Suprapubic skin (tissue), 4 donors: Measurements from ENCODE around the gene ADAMTS2.

Source experiments
- EP300 ChIP-seq: sonication (generic); formaldehyde crosslinking; IDR thresholded peaks from one replicate; pipeline ENCODE4 v1.6.1; 2017; ENCODE audit warnings: antibody characterized with exemption
- POLR2A ChIP-seq, 2 donors: fragments of 450-650 bp; IDR thresholded peaks; one replicate each; pipeline ENCODE4 v1.6.1; 2017; ENCODE audit warnings: antibody characterized with exemption in 2 of 2, mild to moderate bottlenecking in 2 of 2, moderate library complexity in 2 of 2
- POLR2AphosphoS5 ChIP-seq, 3 donors: sonication (generic); formaldehyde crosslinking; IDR thresholded peaks; one replicate each; pipeline ENCODE4 v1.6.1; 2017; ENCODE audit warnings: antibody characterized with exemption in 3 of 3
- TF ChIP-seq, protein P1 (sequence below), 2 donors: fragments of 200-600 bp in 1 of 2; fragments of 450-650 bp in 1 of 2; sonication (generic) in 1 of 2; IDR thresholded peaks; one replicate each; pipeline ENCODE4 v1.5.1; 2016 to 2019; ENCODE audit warnings: antibody characterized with exemption in 2 of 2, mild to moderate bottlenecking in 1 of 2, moderate library complexity in 1 of 2

DNA sequence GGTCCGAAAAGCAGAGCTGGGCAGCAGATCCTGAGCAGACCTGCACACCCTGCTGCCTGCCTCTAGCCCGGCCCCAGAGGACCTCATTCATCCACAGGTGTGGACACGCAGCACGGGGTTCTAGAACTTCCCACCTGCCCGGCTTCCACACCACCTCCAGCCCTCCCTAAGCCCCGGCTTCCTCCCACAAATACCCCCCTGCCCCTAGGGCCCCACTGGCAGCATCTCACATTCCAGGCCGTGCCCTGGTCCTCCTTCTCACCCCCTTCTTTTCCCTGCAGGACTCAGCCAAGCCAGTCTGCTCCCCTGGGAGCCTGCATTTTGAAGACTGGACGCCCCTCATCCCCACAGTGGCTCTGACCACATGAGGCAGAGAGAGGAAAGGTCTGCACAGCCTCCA is 138.9 kb downstream of the ADAMTS2 start:
- TF ChIP-seq, protein P1, sequence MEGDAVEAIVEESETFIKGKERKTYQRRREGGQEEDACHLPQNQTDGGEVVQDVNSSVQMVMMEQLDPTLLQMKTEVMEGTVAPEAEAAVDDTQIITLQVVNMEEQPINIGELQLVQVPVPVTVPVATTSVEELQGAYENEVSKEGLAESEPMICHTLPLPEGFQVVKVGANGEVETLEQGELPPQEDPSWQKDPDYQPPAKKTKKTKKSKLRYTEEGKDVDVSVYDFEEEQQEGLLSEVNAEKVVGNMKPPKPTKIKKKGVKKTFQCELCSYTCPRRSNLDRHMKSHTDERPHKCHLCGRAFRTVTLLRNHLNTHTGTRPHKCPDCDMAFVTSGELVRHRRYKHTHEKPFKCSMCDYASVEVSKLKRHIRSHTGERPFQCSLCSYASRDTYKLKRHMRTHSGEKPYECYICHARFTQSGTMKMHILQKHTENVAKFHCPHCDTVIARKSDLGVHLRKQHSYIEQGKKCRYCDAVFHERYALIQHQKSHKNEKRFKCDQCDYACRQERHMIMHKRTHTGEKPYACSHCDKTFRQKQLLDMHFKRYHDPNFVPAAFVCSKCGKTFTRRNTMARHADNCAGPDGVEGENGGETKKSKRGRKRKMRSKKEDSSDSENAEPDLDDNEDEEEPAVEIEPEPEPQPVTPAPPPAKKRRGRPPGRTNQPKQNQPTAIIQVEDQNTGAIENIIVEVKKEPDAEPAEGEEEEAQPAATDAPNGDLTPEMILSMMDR (IDR thresholded peaks at IDR 0.05), result no peak
- TF ChIP-seq POLR2AphosphoS5 (IDR thresholded peaks at IDR 0.05), result no peak
- TF ChIP-seq POLR2A (IDR thresholded peaks at IDR 0.05), result no peak
- TF ChIP-seq EP300, result no peak
